Keratinocyte (primary cell): Measurements from ENCODE around the gene ADAMTSL5. TPM values are rescaled to one million over a fixed set of nuclear protein-coding genes. Genes with fewer than 3 reads are reported as not detected.

Experiments
- DNase-seq: peaks from one replicate; pipeline ENCODE4 v3.0.0-alpha.2; 2011; ENCODE audit warnings: low read depth, missing footprints, low spot score
- FAIRE-seq: peaks from 2 replicates; lab custom pipeline; 2011; peaks lifted over from hg19 to GRCh38; lab: Jason Lieb, UNC
- H2AFZ ChIP-seq: 2 replicates; pipeline ENCODE4 v1.6.0; 2012; ENCODE audit warnings: low read length, control low read depth, inconsistent platforms; ENCODE audit not compliant: control insufficient read depth
- H3K27ac ChIP-seq: 2 replicates; pipeline ENCODE4 v1.5.1; 2011; ENCODE audit warnings: low read length; ENCODE audit not compliant: control insufficient read depth, insufficient read depth
- H3K27me3 ChIP-seq: 3 replicates; pipeline ENCODE4 v1.6.0; 2011; ENCODE audit warnings: low read length; ENCODE audit not compliant: control insufficient read depth, insufficient read depth; ENCODE audit errors: extremely low read depth
- H3K36me3 ChIP-seq, 2 experiments: 2 replicates in 1 of 2; 3 replicates in 1 of 2; pipeline ENCODE4 v1.5.1; 2011; ENCODE audit warnings: low read length in 2 of 2, mild to moderate bottlenecking in 1 of 2; ENCODE audit not compliant: control insufficient read depth in 2 of 2, insufficient read depth in 2 of 2; ENCODE audit errors: extremely low read depth in 1 of 2
- H3K4me1 ChIP-seq: 3 replicates; pipeline ENCODE4 v1.5.1; 2011; ENCODE audit warnings: low read length; ENCODE audit not compliant: control insufficient read depth, insufficient read depth; ENCODE audit errors: extremely low read depth
- H3K4me2 ChIP-seq: 3 replicates; pipeline ENCODE4 v1.6.0; 2011; ENCODE audit warnings: low read depth, low read length; ENCODE audit not compliant: control insufficient read depth, insufficient read depth; ENCODE audit errors: extremely low read depth
- H3K4me3 ChIP-seq, 3 experiments: fragments of 200-600 bp in 1 of 3; sonication (generic) in 1 of 3; 2 replicates in 2 of 3; 3 replicates in 1 of 3; pipeline ENCODE4 v1.5.1; 2011 to 2016; ENCODE audit warnings: low read length in 3 of 3, mild to moderate bottlenecking in 3 of 3, control low read depth in 2 of 3, inconsistent platforms in 1 of 3, low read depth in 1 of 3, mixed read lengths in 1 of 3, mixed run types in 1 of 3, moderate library complexity in 1 of 3; ENCODE audit not compliant: control insufficient read depth in 2 of 3, insufficient read depth in 2 of 3; ENCODE audit errors: extremely low read depth in 1 of 3
- H3K79me2 ChIP-seq: 2 replicates; pipeline ENCODE4 v1.6.0; 2012; ENCODE audit warnings: low read length; ENCODE audit not compliant: control insufficient read depth, insufficient read depth
- H3K9ac ChIP-seq: 3 replicates; pipeline ENCODE4 v1.6.0; 2011; ENCODE audit warnings: low read length; ENCODE audit not compliant: control insufficient read depth, insufficient read depth; ENCODE audit errors: extremely low read depth
- H3K9me1 ChIP-seq: 3 replicates; pipeline ENCODE4 v1.6.0; 2011; ENCODE audit warnings: low read length; ENCODE audit not compliant: control insufficient read depth, insufficient read depth; ENCODE audit errors: extremely low read depth
- H3K9me3 ChIP-seq: 2 replicates; pipeline ENCODE4 v1.5.1; 2012; ENCODE audit warnings: low read depth, low read length; ENCODE audit not compliant: control insufficient read depth
- H4K20me1 ChIP-seq: 3 replicates; pipeline ENCODE4 v1.6.0; 2011; ENCODE audit warnings: low read length; ENCODE audit not compliant: control insufficient read depth, insufficient read depth; ENCODE audit errors: extremely low read depth
- CTCF ChIP-seq, 3 experiments: IDR thresholded peaks in 1 of 3; conservative IDR thresholded peaks in 1 of 3; optimal IDR thresholded peaks in 1 of 3; 2 replicates in 2 of 3; 3 replicates in 1 of 3; pipeline versions ENCODE3 to v1.5.1; 2011; ENCODE audit warnings: low read length in 3 of 3, mild to moderate bottlenecking in 3 of 3, moderate library complexity in 2 of 3, control low read depth in 1 of 3, inconsistent platforms in 1 of 3; ENCODE audit not compliant: insufficient read depth in 2 of 3; ENCODE audit errors: extremely low read depth in 1 of 3
- EZH2 ChIP-seq: IDR thresholded peaks from one replicate; pipeline ENCODE4 v1.6.1; 2012; ENCODE audit warnings: inconsistent platforms, mild to moderate bottlenecking, low read length, moderate library complexity
- dilution Hi-C: fragments of 300-500 bp; cut with MboI; formaldehyde crosslinking; loops from one replicate; pipeline ENCODE4 v1.7.0; 2020; ENCODE audit warnings: low sequenced_read_pairs; ENCODE audit not compliant: extremely low pct_ligation_motif_present
- polyA plus RNA-seq, 5 experiments: library from polyadenylated mRNA; depleted of rRNA in 3 of 5; stranded (reverse) in 3 of 5; stranded (forward) in 1 of 5; unstranded in 1 of 5; fragments of >200 nt; gene quantifications; 1 replicate in 1 of 5; 2 replicates in 3 of 5; 3 replicates in 1 of 5; pipeline versions ENCODE4 v1.2.1 to v1.2.3, GENCODE V29; 2011 to 2012; ENCODE audit warnings: missing spikeins in 2 of 5, low read depth in 1 of 5, low replicate concordance in 1 of 5

ADAMTSL5 gene
- polyA plus RNA-seq, 1 donor (not counting 4 experiments of a cell fraction or from before 2014, with no cell fraction given): 4.2 TPM

GRCh38 chr19:1483979-1484428, 28.8 kb downstream of the ADAMTSL5 start:
- H3K9me3 ChIP-seq: no peaks in the 10 kb centered on the region
- DNase-seq: no peak
- H3K79me2 ChIP-seq: no peaks in the 10 kb centered on the region
- no peak overlapping the region for H3K9ac ChIP-seq
- dilution Hi-C loops: no loop called here
- H4K20me1 ChIP-seq: no peaks in the 10 kb centered on the region
- no peaks in the 10 kb centered on the region for H3K27me3 ChIP-seq
- no peak overlapping the region for H2AFZ ChIP-seq
- H3K9me1 ChIP-seq: no peaks in the 10 kb centered on the region
- TF ChIP-seq CTCF (optimal IDR thresholded peaks at IDR 0.05 in 1 of 3, IDR thresholded peaks at IDR 0.05 in 1 of 3, conservative IDR thresholded peaks at IDR 0.05 in 1 of 3; ENCODE audit: extremely low read depth in 1 of 3, insufficient read depth in 2 of 3, low read length in 3 of 3) (no peak), EZH2 (no peak)
- H3K4me2 ChIP-seq: no peak overlapping the region
- H3K4me1 ChIP-seq: peaks cover 4% of the 10 kb centered on the region
- H3K36me3 ChIP-seq: no peaks in the 10 kb centered on the region
- H3K27ac ChIP-seq: no peak overlapping the region
- no peak overlapping the region for H3K4me3 ChIP-seq
- FAIRE-seq: no peak

GRCh38 chr19:1483131-1483978, 29.5 kb downstream of the ADAMTSL5 start:
- Histone ChIP-seq H3K27me3 (no peaks in the 10 kb centered on the region), H3K9me3 (no peaks in the 10 kb centered on the region), H4K20me1 (no peaks in the 10 kb centered on the region), H3K27ac (no peak overlapping the region), H3K9me1 (no peaks in the 10 kb centered on the region), H3K36me3 (no peaks in the 10 kb centered on the region), H3K4me3 (no peak overlapping the region), H3K9ac (no peak overlapping the region), H3K79me2 (peaks cover 6% of the 10 kb centered on the region), H3K4me2 (no peak overlapping the region), H3K4me1 (peaks cover 4% of the 10 kb centered on the region), H2AFZ (no peak overlapping the region)
- no peak for TF ChIP-seq CTCF (optimal IDR thresholded peaks at IDR 0.05 in 1 of 3, IDR thresholded peaks at IDR 0.05 in 1 of 3, conservative IDR thresholded peaks at IDR 0.05 in 1 of 3; ENCODE audit: extremely low read depth in 1 of 3, insufficient read depth in 2 of 3, low read length in 3 of 3)
- no peak for TF ChIP-seq EZH2
- dilution Hi-C loops: no loop called here
- DNase-seq: no peak
- FAIRE-seq: no peak
